Lower leg skin (tissue), 4 donors: ENCODE results near the gene HDAC3. TPM values are rescaled to one million over a fixed set of nuclear protein-coding genes. Genes with fewer than 3 reads are reported as not detected.

Source experiments
- DNase-seq, 2 donors: peaks; one replicate each; pipeline ENCODE4 v3.0.0-alpha.2; 2019; ENCODE audit warnings: low spot score in 2 of 2
- H3K4me3 ChIP-seq: fragments of 200-600 bp; sonication (generic); 2 replicates; pipeline ENCODE4 v1.5.1; 2017; ENCODE audit warnings: mild to moderate bottlenecking, low read depth; ENCODE audit not compliant: poor library complexity, severe bottlenecking
- POLR2A ChIP-seq, 2 donors: fragments of 450-650 bp; IDR thresholded peaks; one replicate each; pipeline ENCODE4 v1.6.1; 2016 to 2017; ENCODE audit warnings: antibody characterized with exemption in 2 of 2, mild to moderate bottlenecking in 1 of 2, moderate library complexity in 1 of 2
- WGBS, 2 donors: methylation state at CpG; one replicate each; pipeline ENCODE4 v1.1.5; 2018; 5-methylcytosine and 5-hydroxymethylcytosine counted together
- intact Hi-C: fragments of 100-400 bp; cut with DNase I; formaldehyde crosslinking; loops from one replicate; pipeline ENCODE4 v1.15.0; 2023; ENCODE audit warnings: low total_unique reads
- total RNA-seq, 4 donors: library from RNA; depleted of rRNA; stranded (reverse); fragments of >200 nt; gene quantifications; one replicate each; pipeline ENCODE4 v1.1.0, GENCODE V29; 2016
- TF ChIP-seq, protein P1 (sequence below), 3 donors: fragments of 450-650 bp; IDR thresholded peaks; one replicate each; pipeline ENCODE4 v1.5.1; 2016; ENCODE audit warnings: antibody characterized with exemption in 3 of 3, mild to moderate bottlenecking in 3 of 3, moderate library complexity in 2 of 3

Gene HDAC3
- total RNA-seq, 4 donors from 2014 or later, result 49.4 to 66.4 (median 52.7) TPM

DNA sequence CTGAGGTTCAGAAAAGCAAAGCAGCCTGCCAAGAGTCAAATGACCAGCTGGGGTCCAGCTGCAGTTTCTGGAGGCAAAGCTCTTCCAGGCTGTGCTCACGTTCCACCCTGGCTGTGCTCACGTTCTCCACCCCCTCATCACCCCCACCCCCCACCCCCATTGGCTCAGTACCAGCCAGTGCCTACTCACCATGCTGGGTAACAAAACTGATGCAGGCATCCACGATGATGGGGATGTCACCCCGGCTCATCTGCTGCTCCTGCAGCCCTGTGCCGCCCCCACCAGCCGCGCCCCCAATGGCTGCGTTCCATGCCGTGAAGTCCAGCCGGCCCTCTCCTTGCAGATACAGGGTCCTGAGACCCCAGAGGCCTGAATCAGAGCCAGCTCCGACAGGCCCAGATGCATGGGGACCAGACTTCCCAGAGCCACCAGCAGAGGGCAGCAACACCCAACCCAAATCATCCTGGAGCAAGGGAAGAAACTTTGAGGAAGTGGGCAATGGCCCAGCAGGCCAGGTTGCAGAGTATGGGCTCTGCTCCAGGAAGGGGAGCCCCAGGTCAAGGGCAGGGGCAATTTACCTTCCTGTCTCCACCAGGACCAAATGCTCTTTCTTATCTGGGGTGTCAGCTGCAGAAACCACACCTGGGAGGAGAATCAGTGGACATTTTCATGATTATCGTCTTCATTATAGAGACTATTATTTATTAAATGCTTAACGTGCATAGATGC is 28.2 kb upstream of the HDAC3 start:
- WGBS, 2 donors, result 29 to 42% methylated on average over 13 of the region's 13 CpGs
- H3K4me3 ChIP-seq, result no peak overlapping the region
- intact Hi-C loops, result no loop called here
- TF ChIP-seq POLR2A (IDR thresholded peaks at IDR 0.05), result no peak
- TF ChIP-seq, protein P1, sequence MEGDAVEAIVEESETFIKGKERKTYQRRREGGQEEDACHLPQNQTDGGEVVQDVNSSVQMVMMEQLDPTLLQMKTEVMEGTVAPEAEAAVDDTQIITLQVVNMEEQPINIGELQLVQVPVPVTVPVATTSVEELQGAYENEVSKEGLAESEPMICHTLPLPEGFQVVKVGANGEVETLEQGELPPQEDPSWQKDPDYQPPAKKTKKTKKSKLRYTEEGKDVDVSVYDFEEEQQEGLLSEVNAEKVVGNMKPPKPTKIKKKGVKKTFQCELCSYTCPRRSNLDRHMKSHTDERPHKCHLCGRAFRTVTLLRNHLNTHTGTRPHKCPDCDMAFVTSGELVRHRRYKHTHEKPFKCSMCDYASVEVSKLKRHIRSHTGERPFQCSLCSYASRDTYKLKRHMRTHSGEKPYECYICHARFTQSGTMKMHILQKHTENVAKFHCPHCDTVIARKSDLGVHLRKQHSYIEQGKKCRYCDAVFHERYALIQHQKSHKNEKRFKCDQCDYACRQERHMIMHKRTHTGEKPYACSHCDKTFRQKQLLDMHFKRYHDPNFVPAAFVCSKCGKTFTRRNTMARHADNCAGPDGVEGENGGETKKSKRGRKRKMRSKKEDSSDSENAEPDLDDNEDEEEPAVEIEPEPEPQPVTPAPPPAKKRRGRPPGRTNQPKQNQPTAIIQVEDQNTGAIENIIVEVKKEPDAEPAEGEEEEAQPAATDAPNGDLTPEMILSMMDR (IDR thresholded peaks at IDR 0.05), result peak in 1 of 3 donors; percentile 71
- DNase-seq, result peak; percentile 66 to 95

DNA sequence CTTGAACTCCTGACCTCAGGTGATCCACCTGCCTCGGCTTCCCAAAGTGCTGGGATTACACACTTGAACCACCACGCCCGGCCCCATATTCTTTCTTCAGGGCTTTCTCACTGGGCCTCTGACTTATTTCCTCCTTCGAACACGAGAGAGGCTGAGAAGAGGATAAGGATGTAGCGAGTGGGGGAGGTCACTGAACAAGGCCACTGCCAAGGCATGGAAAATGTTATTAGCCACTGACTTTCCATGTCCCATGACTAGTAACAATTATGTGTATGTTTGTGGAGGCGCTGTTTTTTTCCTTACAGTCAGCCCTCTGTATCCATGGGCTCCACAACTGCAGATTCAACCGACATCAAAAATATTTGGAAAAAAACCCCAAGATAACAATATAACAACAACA is 26.9 kb upstream of the HDAC3 start:
- WGBS, 2 donors, result 83 to 86% methylated on average over 8 of the region's 8 CpGs
- no peak for TF ChIP-seq POLR2A (IDR thresholded peaks at IDR 0.05)
- TF ChIP-seq, protein P1 (IDR thresholded peaks at IDR 0.05), result no peak
- intact Hi-C loops, result no loop called here
- no peak overlapping the region for H3K4me3 ChIP-seq
- no peak for DNase-seq

DNA sequence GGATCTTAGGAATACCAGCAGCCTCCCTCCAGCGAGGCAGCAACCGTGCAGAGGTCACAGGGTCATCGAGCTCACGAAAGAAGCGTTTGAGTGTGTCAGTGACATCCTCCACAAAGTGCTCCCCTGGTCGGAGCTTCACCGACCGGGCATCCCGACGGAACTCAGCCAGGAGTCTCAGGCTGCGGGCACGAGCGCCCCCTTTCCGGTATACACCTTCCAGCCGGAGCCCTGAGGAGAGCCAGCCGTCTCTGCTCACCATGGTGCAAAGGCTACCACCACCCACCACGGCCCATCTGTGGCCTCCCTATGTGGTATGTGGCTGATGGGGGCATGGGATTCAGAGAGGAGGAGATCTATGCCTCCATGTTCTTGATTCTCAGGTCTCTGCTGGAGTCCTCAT is 25.4 kb upstream of the HDAC3 start:
- no peak for TF ChIP-seq POLR2A (IDR thresholded peaks at IDR 0.05)
- TF ChIP-seq, protein P1 (IDR thresholded peaks at IDR 0.05), result no peak

DNA sequence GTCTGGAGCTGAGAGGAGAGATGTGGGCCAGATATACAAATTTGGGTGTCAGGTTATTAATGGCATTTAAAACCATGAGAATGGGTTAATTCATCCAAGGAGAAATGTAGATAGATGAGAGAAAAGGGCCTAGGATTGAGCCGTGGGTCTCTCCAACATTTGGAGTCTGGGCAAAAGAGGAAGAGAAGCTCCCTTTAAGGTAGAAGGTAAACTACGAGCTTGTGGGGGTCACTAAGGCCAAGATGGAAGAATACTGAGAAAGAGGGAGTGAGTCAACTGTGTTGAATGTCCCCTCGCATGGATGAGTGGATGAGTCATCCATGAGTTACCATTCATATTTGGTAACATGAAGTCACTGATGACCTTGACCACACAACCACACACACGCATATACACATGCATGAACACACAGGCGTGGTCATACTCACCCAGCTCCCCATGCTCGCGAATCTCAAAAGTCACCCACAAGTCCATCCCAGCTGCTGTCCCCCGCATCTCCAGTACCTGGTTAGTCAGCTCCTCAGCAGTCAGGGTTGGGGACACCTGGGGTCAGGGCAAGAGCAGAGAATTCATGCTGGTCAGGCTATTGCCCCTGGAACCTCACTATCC is 21.4 kb upstream of the HDAC3 start:
- TF ChIP-seq, protein P1 (IDR thresholded peaks at IDR 0.05), result no peak
- TF ChIP-seq POLR2A (IDR thresholded peaks at IDR 0.05), result no peak
- intact Hi-C loops, result no loop called here
- no peak overlapping the region for H3K4me3 ChIP-seq
- 83 to 84% methylated on average over 8 of the region's 8 CpGs for WGBS, 2 donors
- no peak for DNase-seq

More for the DNA sequence above, 25.4 kb upstream of the HDAC3 start:
- intact Hi-C loops, result no loop called here
- 81 to 92% methylated on average over 17 of the region's 17 CpGs for whole genome bisulfite sequencing, 2 donors
- no peak for DNase-seq
- no peak overlapping the region for H3K4me3 ChIP-seq

DNA sequence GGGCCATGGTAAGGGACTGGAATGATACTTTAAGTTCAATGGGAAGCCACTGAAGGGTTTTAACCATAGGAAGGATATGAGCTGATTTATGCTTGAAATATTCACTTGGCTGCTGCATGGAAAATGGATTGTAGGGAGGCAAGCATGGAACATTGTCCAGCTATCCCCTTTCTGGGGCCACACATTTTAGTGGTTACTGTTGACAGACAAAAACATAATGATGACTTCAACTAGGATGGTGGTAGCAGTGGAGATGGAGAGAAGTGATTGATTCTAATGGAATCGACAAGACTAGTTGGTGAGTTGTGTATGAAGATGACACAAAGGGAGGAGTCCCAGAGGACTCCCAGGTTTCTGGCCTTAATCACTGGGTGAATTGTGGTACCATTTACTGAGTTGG is 20.8 kb upstream of the HDAC3 start:
- no peak for DNase-seq
- no peak overlapping the region for H3K4me3 ChIP-seq
- TF ChIP-seq POLR2A (IDR thresholded peaks at IDR 0.05), result no peak
- TF ChIP-seq, protein P1 (IDR thresholded peaks at IDR 0.05), result no peak
- intact Hi-C loops, result no loop called here
- WGBS, 2 donors, result 97 to 100% methylated on average over 1 of the region's 1 CpG
